ENCODE measurements around the gene CHID1. TPM values are rescaled to one million over a fixed set of nuclear protein-coding genes. Genes with fewer than 3 reads are reported as not detected.

The CHID1 gene
- total and polyA plus RNA-seq, 2 of the 8 experiments (the other 6 are each of a cell fraction or from before 2014, with no cell fraction given), result 81.2 to 88.5 TPM

- Histone ChIP-seq H4K8ac (ENCODE audit: extremely low read depth, insufficient read depth, low read length) (0 out of 2 replicates have a peak overlapping the region, but pooled peaks have one; percentile 14), H2BK20ac (ENCODE audit: low read length) (no peak overlapping the region), H3K23me2 (ENCODE audit: low read depth, low read length) (no peaks in the 10 kb centered on the region), H2AFZ (ENCODE audit: low read length) (no peak overlapping the region), H3K4me3 (ENCODE audit: extremely low read depth in 1 of 4, insufficient read depth in 2 of 4, low read depth in 3 of 4, low read length in 4 of 4) (no peak overlapping the region), H2BK15ac (ENCODE audit: low read length) (no peak overlapping the region), H3K27me3 (replicated peaks in 1 of 4; ENCODE audit: control insufficient read depth in 3 of 4, extremely low read depth in 1 of 4, insufficient read depth in 3 of 4, low read length in 3 of 4) (no peaks in the 10 kb centered on the region), H3K4me1 (replicated peaks in 1 of 4; ENCODE audit: control insufficient read depth in 3 of 4, insufficient read depth in 4 of 4, low read length in 3 of 4) (no peaks in the 10 kb centered on the region; a peak in 1 of 7 replicates), H4K5ac (ENCODE audit: insufficient read length, low read depth, low read length) (no peak overlapping the region), H3K4ac (replicated peaks; ENCODE audit: insufficient read length, low read depth, low read length) (no peak overlapping the region), H3K56ac (replicated peaks; ENCODE audit: insufficient read length, low read depth, low read length) (no peak overlapping the region), H3K14ac (ENCODE audit: insufficient read length) (no peak overlapping the region), H3K9ac (replicated peaks in 1 of 4; ENCODE audit: extremely low read depth in 1 of 4, low read depth in 3 of 4, low read length in 3 of 4) (no peak overlapping the region), H3K79me1 (ENCODE audit: low read depth, low read length) (no peaks in the 10 kb centered on the region), H3K27ac (ENCODE audit: low read depth, low read length) (no peak overlapping the region), H2BK12ac (ENCODE audit: low read depth, low read length) (no peak overlapping the region), H4K91ac (replicated peaks; ENCODE audit: insufficient read length, low read length) (no peak overlapping the region), H2BK5ac (ENCODE audit: low read depth, low read length) (no peak overlapping the region), H3K9me3 (ENCODE audit: insufficient read depth in 2 of 2, low read depth in 1 of 2, low read length in 1 of 2) (no peaks in the 10 kb centered on the region), H4K20me1 (replicated peaks in 1 of 2; ENCODE audit: control insufficient read depth in 1 of 2, insufficient read depth in 2 of 2, low read length in 2 of 2) (peaks cover 5 to 16% of the 10 kb centered on the region in 2 experiments), H3K23ac (ENCODE audit: insufficient read length) (no peak overlapping the region), H3K18ac (ENCODE audit: extremely low read depth, low read length) (no peak overlapping the region), H2BK120ac (replicated peaks; ENCODE audit: low read depth, low read length) (no peak overlapping the region), H3K36me3 (ENCODE audit: control insufficient read depth in 2 of 4, insufficient read depth in 4 of 4, low read length in 3 of 4) (peaks cover 2 to 20% (median 6%) of the 10 kb centered on the region in 4 experiments; a peak in 5 of 8 replicates), H2AK5ac (ENCODE audit: low read depth, low read length) (no peak overlapping the region), H3K79me2 (ENCODE audit: control insufficient read depth in 1 of 2, insufficient read depth in 2 of 2, low read length in 2 of 2) (no peaks in the 10 kb centered on the region), H3K4me2 (ENCODE audit: insufficient read depth in 1 of 2, low read depth in 2 of 2, low read length in 2 of 2) (no peak overlapping the region)
- CTCF ChIA-PET (ENCODE audit: partially characterized antibody), result interaction anchor here (1.0 kb wide), 1 partner anchor 10 kb away, joined by 3 read pairs; no protein-coding TSS in a partner anchor
- DNase-seq (ENCODE audit: low read depth in 1 of 2, low spot score in 2 of 2), result no peak
- no peak for FAIRE-seq
- 96% methylated on average over 13 of the region's 14 CpGs; no CpG with 5 or more reads in 1 of the 2 experiments for WGBS, 2 experiments (ENCODE audit: extremely low coverage in 1 of 2, insufficient coverage in 1 of 2, insufficient read length in 1 of 2, insufficient replicate concordance in 2 of 2, low coverage in 1 of 2, low lambda C conversion rate in 2 of 2, missing lambda C conversion rate in 1 of 2)
- POLR2A ChIA-PET (ENCODE audit: partially characterized antibody), result no interaction called here
- TF ChIP-seq POU5F1 (IDR thresholded peaks at IDR 0.05; ENCODE audit: low read depth, low read length) (no peak), SRF (IDR thresholded peaks at IDR 0.05; ENCODE audit: low read depth, low read length) (no peak), CTBP2 (IDR thresholded peaks at IDR 0.05; ENCODE audit: borderline replicate concordance, insufficient read depth, insufficient read length, low read length) (no peak), CREB1 (IDR thresholded peaks at IDR 0.05) (no peak), ATF3 (IDR thresholded peaks at IDR 0.05; ENCODE audit: insufficient read depth, low read depth, low read length) (no peak), TAF7 (optimal IDR thresholded peaks at IDR 0.05; ENCODE audit: borderline replicate concordance, low read depth, low read length) (no peak), BACH1 (IDR thresholded peaks at IDR 0.05; ENCODE audit: low read length) (no peak), EP300 (IDR thresholded peaks at IDR 0.05; ENCODE audit: borderline replicate concordance in 1 of 2, low read depth in 2 of 2, low read length in 2 of 2) (no peak), ATF2 (IDR thresholded peaks at IDR 0.05; ENCODE audit: low read length) (no peak), CHD1 (IDR thresholded peaks at IDR 0.05; ENCODE audit: low read depth, low read length) (no peak), KDM1A (IDR thresholded peaks at IDR 0.05; ENCODE audit: borderline replicate concordance, low read length) (no peak), BRCA1 (IDR thresholded peaks at IDR 0.05; ENCODE audit: low read depth, low read length) (no peak)
Measured at GRCh38 chr11:882596-882995, 28.0 kb downstream of the CHID1 start.
